ENCODE results near the gene RAB35. TPM values are rescaled to one million over a fixed set of nuclear protein-coding genes. Genes with fewer than 3 reads are reported as not detected.

Gene RAB35
- polyA plus RNA-seq, 3 donors = 34.4 to 39.8 (median 39.3) TPM

GRCh38 chr12:120134307-120134980 is 17.9 kb upstream of the RAB35 start:
- DNase-seq (ENCODE audit: low read depth in 3 of 3, low spot score in 2 of 3) = no peak

GRCh38 chr12:120132863-120133385 is 16.4 kb upstream of the RAB35 start:
- DNase-seq (ENCODE audit: low read depth in 3 of 3, low spot score in 2 of 3) = no peak

GRCh38 chr12:120132054-120132836 is 15.7 kb upstream of the RAB35 start:
- no peak for DNase-seq (ENCODE audit: low read depth in 3 of 3, low spot score in 2 of 3)

GRCh38 chr12:120131116-120131515 is 14.6 kb upstream of the RAB35 start:
- DNase-seq (ENCODE audit: low read depth in 3 of 3, low spot score in 2 of 3) = no peak

- DNase-seq (ENCODE audit: low read depth in 3 of 3, low spot score in 2 of 3) = no peak
Measured at GRCh38 chr12:120130011-120130410, 13.5 kb upstream of the RAB35 start.

- DNase-seq (ENCODE audit: low read depth in 3 of 3, low spot score in 2 of 3) = no peak
Measured at GRCh38 chr12:120126635-120127005, 10.1 kb upstream of the RAB35 start.

GRCh38 chr12:120125792-120126634 is 9.5 kb upstream of the RAB35 start:
- DNase-seq (ENCODE audit: low read depth in 3 of 3, low spot score in 2 of 3) = no peak

- no peak for DNase-seq (ENCODE audit: low read depth in 3 of 3, low spot score in 2 of 3)
Measured at GRCh38 chr12:120125029-120125428, 8.5 kb upstream of the RAB35 start.

GRCh38 chr12:120121766-120122293 is 5.3 kb upstream of the RAB35 start:
- no peak for DNase-seq (ENCODE audit: low read depth in 3 of 3, low spot score in 2 of 3)

- DNase-seq (ENCODE audit: low read depth in 3 of 3, low spot score in 2 of 3) = no peak
Measured at GRCh38 chr12:120121343-120121742, 4.8 kb upstream of the RAB35 start.

- no peak for DNase-seq (ENCODE audit: low read depth in 3 of 3, low spot score in 2 of 3)
Measured at GRCh38 chr12:120119271-120119973, 2.9 kb upstream of the RAB35 start.

GRCh38 chr12:120118321-120119061 is 1.9 kb upstream of the RAB35 start:
- no peak for DNase-seq (ENCODE audit: low read depth in 3 of 3, low spot score in 2 of 3)

- DNase-seq (ENCODE audit: low read depth in 3 of 3, low spot score in 2 of 3) = no peak
Measured at GRCh38 chr12:120117961-120118320, 1.4 kb upstream of the RAB35 start.

GRCh38 chr12:120116792-120117651 is 469 bp upstream of the RAB35 start:
- DNase-seq (ENCODE audit: low read depth in 3 of 3, low spot score in 2 of 3) = peak; percentile 72 to 85 (median 85)

- DNase-seq (ENCODE audit: low read depth in 3 of 3, low spot score in 2 of 3) = no peak
Measured at GRCh38 chr12:120115692-120116440, 687 bp downstream of the RAB35 start.

- DNase-seq (ENCODE audit: low read depth in 3 of 3, low spot score in 2 of 3) = no peak
Measured at GRCh38 chr12:120115066-120115465, 1.5 kb downstream of the RAB35 start.

GRCh38 chr12:120110550-120111501 is 5.7 kb downstream of the RAB35 start:
- no peak for DNase-seq (ENCODE audit: low read depth in 3 of 3, low spot score in 2 of 3)

Measured in right renal cortex interstitium (tissue), 3 donors.